ENCODE measurements around the gene SEC63. TPM values are rescaled to one million over a fixed set of nuclear protein-coding genes. Genes with fewer than 3 reads are reported as not detected.
A peak's percentile ranks its signal among the peaks of the same experiment; 100 is the strongest.

The SEC63 gene
- polyA plus RNA-seq, 1 of the 3 experiments (the other 2 are of a cell fraction): 13.2 TPM

- H3K4me1 ChIP-seq (ENCODE audit: control insufficient read depth in 1 of 2, insufficient read depth in 2 of 2, low read depth in 1 of 2, low read length in 1 of 2): peaks cover 0 to 22% of the 10 kb centered on the region in 2 experiments; a peak in 2 of 4 replicates
- H3K4me3 ChIP-seq (ENCODE audit: low read depth in 2 of 2, low read length in 1 of 2): no peak overlapping the region
- DNase-seq: no peak
- TF ChIP-seq USF2 (IDR thresholded peaks at IDR 0.05; ENCODE audit: borderline replicate concordance, low read depth, low read length) (no peak), FOSL2 (IDR thresholded peaks at IDR 0.05; ENCODE audit: borderline replicate concordance, low read depth) (peak; percentile 28; the same call in 1 of the 2 replicates), GATA2 (CRISPR knock-in tag; IDR thresholded peaks at IDR 0.05) (no peak), PBX3 (IDR thresholded peaks at IDR 0.05) (no peak), JUND (IDR thresholded peaks at IDR 0.05) (0 out of 2 replicates have a peak, but pooled peaks have one; percentile 13), IRF3 (IDR thresholded peaks at IDR 0.05; ENCODE audit: low read depth, low read length) (no peak)
- no peaks in the 10 kb centered on the region for H3K9me2 ChIP-seq
- no peaks in the 10 kb centered on the region for H3K79me2 ChIP-seq (ENCODE audit: insufficient read depth)
- H3K36me3 ChIP-seq (replicated peaks in 1 of 2; ENCODE audit: control insufficient read depth in 1 of 2, insufficient read depth in 2 of 2, low read length in 1 of 2): peaks cover 46 to 50% of the 10 kb centered on the region in 2 experiments
- WGBS (ENCODE audit: low lambda C conversion rate): 68% methylated on average over 1 of the region's 1 CpG
- no peaks in the 10 kb centered on the region for H3K9me3 ChIP-seq
- peak overlapping the region in 1 of 2 experiments; percentile 34; a peak in 1 of 4 replicates for H3K27ac ChIP-seq (ENCODE audit: low read depth in 2 of 2, low read length in 1 of 2)
- ChIA-PET CTCF (interaction anchor here (0.6 to 1.0 kb wide), 3 partner anchors 22 to 1028 kb away, joined by 3 read pairs; no protein-coding TSS in a partner anchor), POLR2A (no interaction called here)
- no peaks in the 10 kb centered on the region for H3K27me3 ChIP-seq (ENCODE audit: insufficient read depth)
- no peak overlapping the region for H3K4me2 ChIP-seq
- H2AFZ ChIP-seq (ENCODE audit: low read depth): no peak overlapping the region
- H3F3A ChIP-seq (replicated peaks; ENCODE audit: insufficient read depth): peaks cover 24% of the 10 kb centered on the region
- H3K9ac ChIP-seq: no peak overlapping the region
- H4K20me1 ChIP-seq (ENCODE audit: insufficient read depth): peaks cover 7% of the 10 kb centered on the region; the same call in 1 of the 2 replicates
Observed at GRCh38 chr6:107870381-107870780, 87.6 kb downstream of the SEC63 start.

GRCh38 chr6:107869871-107870270 is 88.1 kb downstream of the SEC63 start:
- Histone ChIP-seq H2AFZ (ENCODE audit: low read depth) (no peak overlapping the region), H3K36me3 (replicated peaks in 1 of 2; ENCODE audit: control insufficient read depth in 1 of 2, insufficient read depth in 2 of 2, low read length in 1 of 2) (peaks cover 45 to 46% of the 10 kb centered on the region in 2 experiments), H3K4me1 (ENCODE audit: control insufficient read depth in 1 of 2, insufficient read depth in 2 of 2, low read depth in 1 of 2, low read length in 1 of 2) (peaks cover 0 to 22% of the 10 kb centered on the region in 2 experiments; a peak in 3 of 4 replicates), H3K9ac (no peak overlapping the region), H3K9me2 (no peaks in the 10 kb centered on the region), H3K27ac (ENCODE audit: low read depth in 2 of 2, low read length in 1 of 2) (no peak overlapping the region; a peak in 1 of 4 replicates), H3K27me3 (ENCODE audit: insufficient read depth) (no peaks in the 10 kb centered on the region), H3K9me3 (no peaks in the 10 kb centered on the region), H3K79me2 (ENCODE audit: insufficient read depth) (no peaks in the 10 kb centered on the region), H3F3A (replicated peaks; ENCODE audit: insufficient read depth) (peaks cover 24% of the 10 kb centered on the region), H3K4me3 (ENCODE audit: low read depth in 2 of 2, low read length in 1 of 2) (no peak overlapping the region), H4K20me1 (ENCODE audit: insufficient read depth) (peaks cover 7% of the 10 kb centered on the region; the same call in 1 of the 2 replicates), H3K4me2 (no peak overlapping the region)
- WGBS (ENCODE audit: low lambda C conversion rate): 0% methylated on average over 1 of the region's 1 CpG
- no peak for DNase-seq
- POLR2A ChIA-PET: no interaction called here
- peak; percentile 13; the same call in 1 of the 2 replicates for TF ChIP-seq CTCF (IDR thresholded peaks at IDR 0.05)
- no peak for TF ChIP-seq FOXJ3 (CRISPR knock-in tag; IDR thresholded peaks at IDR 0.05)
- TF ChIP-seq RFX5 (IDR thresholded peaks at IDR 0.05; ENCODE audit: low read length): no peak
- no peak for TF ChIP-seq MAX (IDR thresholded peaks at IDR 0.05; ENCODE audit: low read depth)
- CTCF ChIA-PET: interaction anchor here (0.7 to 7.0 kb wide), 3 partner anchors 20 to 787 kb away, joined by 3 to 55 read pairs (median 4); no protein-coding TSS in a partner anchor

All from SK-N-SH (cell line).